K562 treated with DMSO at 1 percent for 4 hours (cell line): ENCODE results near the gene ELP2. TPM values are rescaled to one million over a fixed set of nuclear protein-coding genes. Genes with fewer than 3 reads are reported as not detected.

Experiments used
- total RNA-seq: library from RNA; unstranded; fragments of 300-600 nt; gene quantifications from 2 replicates; pipeline ENCODE4 v1.2.3, GENCODE V29; 2022; ENCODE audit not compliant: insufficient read depth

The ELP2 gene
- 35.3 and 36.2 TPM in 2 replicates for total RNA-seq

GRCh38 chr18:36129300-36130038, at the start of gene ELP2, which contains the start of gene SLC39A6:
Gene ELP2 (plus strand): TSS chr18:36129899. CDS start chr18:36129934, 35 bp downstream.
Gene SLC39A6 (minus strand): TSS chr18:36129340. CDS start chr18:36127007, 2,333 bp downstream.

GRCh38 chr18:36187193-36187825, 57.6 kb downstream of the ELP2 start, which contains the start of gene MOCOS:
Gene MOCOS (plus strand): TSS chr18:36187497. CDS start chr18:36187540, 43 bp downstream.

Other genes starting within 250 kb of the ELP2 start
- gene RPRD1A, start 62.3 kb upstream of the ELP2 start, total RNA-seq: 24.3 and 37.3 TPM in 2 replicates
- 10.2 and 14.0 TPM in 2 replicates for gene SLC39A6, start 559 bp upstream of the ELP2 start, total RNA-seq
- gene MOCOS, start 57.6 kb downstream of the ELP2 start, total RNA-seq: 6.2 and 8.4 TPM in 2 replicates
- gene FHOD3, start 167.8 kb downstream of the ELP2 start, total RNA-seq: not detected in 2 replicates